NCI-H510A (cell line): Measurements from ENCODE around the gene ST6GALNAC4.

Experiments used
- DNase-seq: peaks from one replicate; lab custom pipeline; 2025; lab: John Stamatoyannopoulos, UW

The ST6GALNAC4 gene

DNA sequence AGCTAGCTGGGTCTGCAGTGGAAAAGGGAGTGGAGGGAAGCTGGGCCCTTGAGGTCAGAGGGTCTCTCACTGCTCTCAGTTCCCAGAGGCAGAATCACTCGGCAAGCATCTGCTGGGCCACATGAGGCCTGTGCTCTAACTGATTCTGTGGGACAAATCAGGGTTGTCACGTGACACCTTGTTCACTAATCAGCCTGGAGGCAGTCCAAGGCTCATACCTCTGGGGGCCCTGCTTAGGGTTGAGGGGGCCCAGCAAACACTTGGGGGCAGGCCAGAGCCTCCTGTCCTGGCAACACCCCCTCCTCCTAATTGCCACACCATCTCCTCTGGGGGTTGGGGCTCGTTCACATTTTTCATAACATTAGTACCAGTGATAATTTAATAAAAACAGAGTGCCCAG lies 29.9 kb upstream of the ST6GALNAC4 start:
- DNase-seq: no peak

DNA sequence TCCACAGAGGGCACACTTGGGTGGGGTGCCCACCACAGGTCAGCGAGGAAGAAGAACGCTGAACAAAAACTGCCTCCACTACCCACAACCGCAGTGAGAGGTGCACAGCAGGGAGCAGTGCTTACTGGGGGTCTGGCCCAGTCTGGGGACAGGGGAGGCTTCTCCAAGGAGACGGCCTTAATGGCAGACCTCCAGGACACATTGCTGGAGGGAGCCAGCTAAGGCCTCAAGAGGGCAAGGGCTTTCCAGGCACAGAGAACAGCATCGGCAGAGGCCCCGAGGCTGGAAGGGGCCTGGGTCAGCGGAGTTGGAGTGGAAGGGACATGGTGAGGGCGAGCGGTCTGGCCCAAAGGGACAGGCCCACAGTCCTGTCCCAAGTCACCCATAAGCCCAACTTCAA lies 29.1 kb upstream of the ST6GALNAC4 start:
- no peak for DNase-seq

DNA sequence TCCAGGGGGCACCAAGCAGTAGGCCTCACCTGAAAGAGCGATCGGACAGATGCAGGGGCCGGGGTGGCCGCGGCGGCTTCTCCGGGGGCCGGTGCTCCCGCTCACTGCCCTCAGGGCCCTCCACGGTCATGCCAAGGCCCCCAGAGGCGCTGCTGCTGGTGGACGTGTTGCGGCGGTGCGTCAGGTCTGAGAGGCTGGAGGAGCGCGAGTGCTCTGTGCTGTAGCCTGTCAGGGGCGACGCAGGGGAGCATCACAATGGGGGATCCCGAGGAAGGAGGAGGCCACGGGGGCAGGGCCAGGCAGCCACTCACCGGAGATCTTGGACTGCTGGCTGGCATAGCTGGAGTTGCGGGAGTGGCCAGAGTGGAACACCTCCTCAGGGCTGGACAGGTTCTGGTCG lies 28.5 kb upstream of the ST6GALNAC4 start:
- DNase-seq: no peak

DNA sequence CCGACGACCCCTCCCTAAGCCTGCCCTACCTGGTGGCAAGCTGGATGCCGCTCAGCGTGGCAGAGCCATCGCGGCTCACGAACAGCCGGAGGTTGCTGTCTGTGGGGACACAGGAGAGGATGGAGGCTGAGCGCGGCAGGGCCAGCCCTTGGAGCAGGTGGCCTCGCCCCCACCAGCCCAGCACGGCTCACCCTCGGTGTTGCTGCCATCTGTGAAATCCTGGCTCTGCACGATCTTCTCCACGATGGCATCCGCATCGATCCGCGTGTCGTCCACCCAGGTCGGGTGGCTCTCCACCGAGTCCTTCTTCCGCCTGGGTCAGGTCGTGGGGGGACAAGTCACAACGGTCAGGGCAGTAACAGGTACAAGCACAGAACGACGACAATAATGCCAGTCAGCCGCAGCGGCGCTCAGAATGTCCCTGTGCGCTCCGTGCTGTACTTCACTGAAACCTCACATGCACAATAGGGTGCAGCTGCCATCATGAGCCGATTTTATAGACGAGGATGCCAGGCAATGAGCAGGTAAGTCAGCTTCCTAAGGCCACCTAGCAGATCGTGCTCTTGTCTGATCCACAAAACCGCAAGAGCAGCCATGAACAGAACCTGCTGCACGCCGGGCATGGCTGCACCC lies 27.9 kb upstream of the ST6GALNAC4 start:
- no peak for DNase-seq

DNA sequence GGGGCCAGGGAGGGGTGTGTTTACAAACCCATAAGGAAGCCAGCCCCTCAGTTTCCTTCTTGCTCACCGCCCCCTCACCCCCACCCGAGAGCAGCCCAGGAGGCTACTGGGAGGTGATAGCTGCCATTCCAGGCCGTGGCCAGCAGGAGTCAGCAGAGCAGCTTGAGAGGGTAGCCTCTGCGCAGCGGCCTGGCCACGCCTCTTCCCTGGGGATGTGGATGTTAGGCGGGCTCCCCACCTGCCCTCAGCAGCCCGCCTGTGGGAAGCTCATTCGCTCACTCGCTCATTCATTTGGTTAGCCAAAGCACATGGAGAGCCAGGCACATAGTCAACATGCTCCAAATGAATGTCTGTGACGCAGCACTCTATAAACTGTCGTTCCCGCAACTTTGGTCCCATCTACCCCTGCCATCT lies 26.9 kb upstream of the ST6GALNAC4 start:
- peak; percentile 86 for DNase-seq

DNA sequence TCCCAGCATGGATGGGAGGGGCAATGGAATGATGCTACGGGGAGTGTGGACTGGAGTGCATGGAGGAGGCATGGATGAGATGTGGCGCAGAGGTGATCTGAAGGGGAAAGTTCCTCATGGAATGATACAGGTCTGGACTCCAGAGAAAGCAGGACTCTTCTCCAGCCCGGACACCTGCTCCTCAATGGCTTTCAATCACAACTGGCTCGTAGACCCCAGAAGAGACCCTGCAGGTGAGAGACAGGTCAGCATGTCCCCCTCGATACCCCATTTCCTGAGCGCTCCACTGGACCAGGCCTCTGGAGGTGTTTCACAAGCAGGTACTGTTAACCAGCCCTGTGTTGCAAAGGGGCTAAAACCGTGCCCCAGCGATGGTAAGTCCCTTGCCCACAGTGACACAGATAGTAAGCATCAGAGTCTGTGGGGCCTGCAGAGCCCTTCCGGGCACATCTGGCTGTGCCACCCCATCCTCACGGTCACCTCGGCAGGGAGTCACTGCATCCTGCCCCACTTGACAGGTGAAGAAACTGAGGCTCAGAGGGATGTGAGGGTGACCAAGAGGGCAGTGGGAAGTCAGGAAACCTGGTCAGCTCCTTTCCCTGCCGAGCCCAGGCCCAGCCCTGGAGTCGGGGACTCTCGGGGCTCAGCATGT lies 26.3 kb upstream of the ST6GALNAC4 start:
- no peak for DNase-seq

DNA sequence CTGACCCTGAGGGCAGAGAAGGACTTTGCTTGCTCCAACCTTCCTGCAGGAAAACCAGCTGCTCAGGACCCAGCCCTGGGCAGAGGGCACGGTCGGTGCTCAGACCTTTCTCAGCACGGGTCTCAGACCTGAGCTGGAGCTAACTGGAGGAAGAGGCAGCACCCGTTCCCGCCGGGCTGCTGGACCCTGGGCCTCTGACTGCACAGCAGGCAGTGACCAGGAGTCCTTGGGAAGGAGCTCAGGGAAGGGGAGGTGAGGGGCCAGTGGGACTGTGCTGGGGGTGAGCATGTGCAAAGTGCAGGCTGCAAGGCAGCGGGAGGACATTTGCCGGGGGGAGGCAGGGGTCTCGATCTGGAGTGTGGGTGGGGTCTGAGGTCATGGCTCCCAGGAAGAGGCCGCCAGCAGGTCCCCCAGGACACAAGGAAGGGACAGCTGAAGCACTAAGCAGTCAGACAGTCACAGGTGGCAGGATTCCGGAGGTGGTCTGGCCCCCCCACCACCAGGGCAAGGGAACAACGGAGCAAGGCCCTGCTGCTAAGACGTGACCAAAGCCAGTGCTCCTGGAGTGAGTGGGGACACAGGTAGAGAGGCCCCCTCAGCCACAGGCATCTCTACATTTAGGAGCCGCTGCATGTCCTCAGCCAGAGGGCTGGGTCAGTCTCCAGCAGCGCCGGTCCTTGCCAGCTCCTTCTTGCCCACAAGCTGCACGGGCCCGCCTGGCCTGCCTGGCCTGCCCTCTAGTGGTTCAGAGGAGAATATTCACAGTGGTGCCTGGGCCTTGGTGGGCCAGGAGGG lies 25.6 kb upstream of the ST6GALNAC4 start:
- no peak for DNase-seq

DNA sequence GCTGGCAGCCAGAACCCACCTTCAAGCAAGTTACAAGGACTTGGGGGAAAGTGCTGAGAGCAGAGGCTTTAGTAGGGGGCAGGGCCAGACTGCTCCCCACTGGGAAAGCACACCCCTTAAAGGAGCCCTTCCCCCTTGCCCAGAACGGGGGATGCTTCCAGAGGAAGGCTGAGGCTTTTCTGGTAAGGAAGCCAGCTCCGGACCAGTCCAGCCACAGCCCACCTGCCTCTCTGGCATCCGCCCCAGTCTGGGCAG lies 25.0 kb upstream of the ST6GALNAC4 start:
- DNase-seq: no peak

DNA sequence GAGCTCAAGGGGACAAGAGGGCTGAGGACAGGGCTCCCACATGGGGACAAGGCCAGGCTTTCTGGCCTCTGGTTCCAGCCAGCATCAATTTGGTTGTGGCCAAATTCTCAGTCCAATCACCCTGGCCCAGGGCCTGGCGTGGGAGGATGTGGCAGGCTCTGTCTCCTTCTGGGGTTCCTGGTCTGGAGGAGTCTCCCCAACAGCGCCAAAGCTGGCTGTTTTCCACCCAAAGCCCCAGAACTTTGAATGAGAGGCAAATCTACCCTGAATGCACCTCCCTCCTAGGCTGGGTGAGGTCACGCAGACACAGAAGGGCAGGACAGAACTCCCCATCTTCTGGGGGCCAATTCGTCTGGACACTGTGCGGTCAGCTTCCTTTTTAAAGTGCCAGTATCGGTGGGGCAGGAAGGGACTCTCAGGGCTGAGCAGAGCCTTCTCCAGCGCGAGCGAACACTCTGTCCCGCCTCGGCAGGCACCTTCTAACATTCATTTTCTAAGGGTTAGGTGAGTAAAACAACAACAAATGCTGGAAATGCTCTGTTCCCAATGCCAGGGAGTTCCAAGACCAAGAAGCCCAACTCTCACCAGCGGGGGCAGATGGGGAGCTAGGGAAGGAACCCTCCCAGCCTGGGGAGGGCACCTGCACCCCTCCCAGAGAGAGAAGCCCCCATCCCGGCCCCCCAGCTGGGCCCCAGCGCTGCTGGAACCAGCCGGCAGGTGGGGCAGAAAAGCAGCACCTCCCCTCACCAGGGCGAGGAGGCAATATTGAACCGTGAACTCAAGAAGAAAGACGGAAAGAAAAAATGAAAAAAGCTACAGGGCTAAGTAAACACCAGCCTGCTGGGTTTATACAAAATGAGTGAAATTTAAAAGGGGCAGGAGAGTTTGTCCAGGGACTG lies 24.5 kb upstream of the ST6GALNAC4 start:
- DNase-seq: no peak

DNA sequence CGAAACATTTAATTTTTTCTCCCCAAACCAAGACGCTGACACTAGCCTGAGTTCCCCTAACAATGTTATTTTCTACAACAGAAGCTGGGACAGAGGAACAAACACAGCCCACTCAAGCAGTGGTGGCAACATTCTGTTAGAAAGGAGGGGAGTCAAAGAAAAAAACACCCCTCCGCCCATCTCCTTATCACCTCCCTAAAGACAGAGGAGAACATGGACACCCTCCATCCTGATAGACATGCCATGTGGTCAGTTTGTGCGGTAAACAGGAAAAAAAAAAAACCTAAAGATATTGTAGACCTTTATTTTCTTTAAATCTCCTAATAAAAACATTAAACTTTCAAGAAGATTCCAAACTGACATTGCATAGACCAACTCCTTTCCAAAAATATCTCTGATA lies 23.8 kb upstream of the ST6GALNAC4 start:
- no peak for DNase-seq

DNA sequence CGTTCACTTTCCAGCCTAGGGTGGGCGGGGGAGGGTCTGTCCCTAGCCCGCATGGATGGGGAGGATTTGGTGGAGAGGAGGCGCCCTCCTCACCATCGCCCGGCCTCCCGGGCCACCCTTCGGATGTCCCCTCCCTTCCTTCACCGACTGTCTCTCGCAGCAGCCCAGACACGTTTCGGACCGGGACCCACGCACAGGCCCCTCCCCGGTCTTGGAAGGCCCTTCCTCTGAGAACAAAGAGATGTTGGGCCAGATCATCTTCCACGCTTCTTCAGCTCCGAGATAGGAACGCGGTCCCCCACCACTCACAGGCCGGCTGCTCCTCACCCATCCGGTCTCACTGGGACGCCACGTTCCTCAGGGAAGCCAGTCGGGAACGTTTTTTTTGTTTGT lies 21.5 kb upstream of the ST6GALNAC4 start:
- no peak for DNase-seq

DNA sequence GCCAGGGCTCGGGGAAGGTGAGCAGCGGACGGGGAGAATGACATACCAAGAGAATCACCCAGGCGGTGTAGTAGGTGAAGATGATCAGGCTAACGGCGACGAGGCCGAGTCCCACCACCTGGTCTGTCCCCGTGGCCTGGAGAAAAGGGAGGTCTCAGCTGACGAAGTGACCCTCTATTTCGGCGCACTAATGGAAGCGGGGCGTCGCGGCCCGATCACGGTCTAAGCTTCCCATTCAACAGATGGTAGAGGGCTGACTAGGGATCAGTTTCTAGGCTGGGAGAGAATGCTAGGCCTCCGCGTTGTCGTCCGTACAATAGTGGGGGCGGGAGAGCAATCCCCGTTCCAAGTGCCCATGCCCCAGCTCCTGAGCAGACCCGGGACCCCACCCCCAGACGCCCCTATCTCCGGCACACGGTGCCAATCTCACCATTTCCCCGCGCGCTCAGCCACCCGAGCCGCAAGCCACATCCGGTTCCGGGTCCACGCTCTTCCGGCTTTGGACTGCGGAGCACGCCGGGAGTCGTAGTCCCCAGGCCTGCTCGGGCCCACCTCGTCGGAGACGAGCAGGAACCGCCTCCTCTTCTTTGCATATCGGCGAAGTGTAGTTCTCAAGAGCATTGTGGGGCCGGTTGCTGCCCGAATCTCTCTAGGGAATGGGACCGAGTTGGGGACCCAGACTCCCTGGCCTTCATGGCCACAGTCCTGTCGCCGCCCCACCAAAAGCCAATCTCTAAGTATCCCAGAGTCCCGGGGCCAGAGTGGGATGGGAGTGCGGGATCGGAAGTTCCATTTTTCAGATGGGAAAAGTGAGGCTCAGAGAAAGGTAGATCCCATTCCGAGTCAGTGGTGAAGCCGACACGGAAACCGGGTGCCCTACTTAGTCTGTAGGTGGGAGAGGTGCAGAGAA lies 20.8 kb upstream of the ST6GALNAC4 start, which contains the start of gene DPM2:
Gene DPM2 (minus strand): TSS at position 467 of the 910 bp plus-strand sequence. CDS start 34 bp downstream, at position 433.
- peak; percentile 80 for DNase-seq

DNA sequence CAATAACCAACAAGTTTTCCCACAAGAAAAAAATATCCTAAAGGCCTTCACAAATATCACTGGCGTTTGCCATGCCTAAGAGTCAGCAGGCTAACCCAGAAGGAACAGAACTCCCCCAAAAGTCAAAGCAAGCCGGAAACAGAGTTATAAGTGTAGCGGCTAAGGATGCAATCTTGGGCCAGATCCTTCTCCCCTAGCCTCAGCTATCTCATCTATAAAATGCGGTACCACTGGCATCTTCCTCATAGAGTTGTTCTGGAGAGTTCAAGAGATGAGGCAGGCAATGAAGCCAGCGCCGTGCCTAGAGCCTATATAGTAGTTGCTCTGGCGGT lies 20.2 kb upstream of the ST6GALNAC4 start:
- DNase-seq: no peak

DNA sequence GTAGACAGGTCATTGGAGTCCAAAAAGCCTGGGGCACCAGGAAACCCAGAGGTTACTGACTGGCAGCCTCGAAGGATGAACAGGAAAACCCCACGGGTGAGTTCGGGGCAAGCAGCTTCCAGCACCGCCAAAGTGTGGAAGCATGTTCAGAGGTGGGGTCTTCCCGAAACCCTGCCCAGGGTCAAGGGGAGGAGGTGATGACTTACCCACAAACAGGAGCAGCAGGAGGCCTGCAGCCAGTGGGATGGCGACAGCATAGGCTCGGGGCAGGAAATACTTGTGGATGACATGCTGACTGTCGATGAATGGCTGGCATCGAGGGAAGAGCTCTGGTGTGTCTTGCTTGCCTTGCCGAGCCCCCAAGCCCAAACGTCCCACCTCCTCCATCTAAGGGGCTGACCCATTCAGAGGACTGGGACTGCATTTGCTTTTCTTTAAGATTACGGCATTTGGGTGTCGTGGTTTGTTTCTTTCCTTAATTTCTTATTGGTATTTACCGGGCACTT lies 19.6 kb upstream of the ST6GALNAC4 start:
- no peak for DNase-seq

DNA sequence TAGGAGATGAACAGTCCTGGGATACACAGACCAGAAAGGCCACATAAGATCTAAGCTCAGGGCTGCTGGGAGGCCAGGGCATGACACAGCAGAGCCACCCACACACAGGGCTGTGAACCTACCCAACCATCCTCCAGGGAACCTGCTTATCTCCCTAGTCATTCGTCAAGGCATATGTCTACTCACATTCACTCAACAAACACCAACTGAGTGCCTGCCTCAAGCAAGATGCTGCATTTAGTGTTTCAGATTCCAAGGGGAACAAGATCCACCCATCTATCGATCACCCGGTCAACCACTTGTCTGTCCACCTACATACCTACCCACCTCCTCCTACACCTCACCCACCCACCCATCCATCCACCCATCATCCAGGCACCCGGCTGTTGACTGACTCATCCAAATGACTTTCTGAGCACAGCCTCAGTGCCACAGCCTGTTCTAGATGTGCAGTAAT lies 19.0 kb upstream of the ST6GALNAC4 start:
- no peak for DNase-seq

DNA sequence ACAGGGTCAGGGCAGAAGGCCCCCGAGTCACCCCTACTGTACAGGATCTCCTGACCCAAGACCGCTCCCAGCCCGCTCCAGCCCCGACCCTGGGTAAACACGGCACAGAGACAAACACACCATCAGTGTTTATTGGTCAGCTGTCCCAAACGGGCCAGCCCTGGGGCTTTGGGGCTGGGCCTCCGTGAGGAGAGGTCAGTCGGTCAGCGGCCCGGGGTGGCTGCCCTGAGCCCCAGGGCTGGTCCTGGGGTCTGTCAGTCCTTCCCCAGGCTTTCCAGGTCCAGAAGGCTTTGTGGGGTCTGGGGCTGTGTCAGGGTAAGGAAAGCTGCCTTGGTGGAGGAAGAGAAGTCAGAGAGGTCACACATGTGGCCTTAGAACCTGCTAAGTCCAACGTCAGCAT lies 18.1 kb upstream of the ST6GALNAC4 start:
- DNase-seq: no peak

DNA sequence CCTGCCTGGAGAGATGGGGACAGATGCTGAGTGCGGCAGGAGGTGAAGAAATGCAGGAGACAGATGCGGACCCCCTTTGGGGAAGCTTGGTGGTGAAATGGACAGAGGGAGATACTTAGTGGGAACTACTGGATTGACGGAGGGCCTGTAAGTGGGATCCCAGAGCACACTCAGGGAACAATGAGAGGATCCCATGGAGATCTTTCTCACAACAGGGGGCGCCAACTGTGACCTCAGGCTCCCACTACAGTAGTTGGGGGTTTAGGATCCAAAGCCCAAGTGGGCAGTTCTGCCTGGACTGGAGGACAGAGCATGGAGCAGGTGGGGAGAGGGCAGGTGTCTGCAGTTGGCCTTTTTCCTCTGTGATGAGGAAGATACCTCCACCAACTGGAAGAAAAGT lies 17.4 kb upstream of the ST6GALNAC4 start:
- DNase-seq: no peak

DNA sequence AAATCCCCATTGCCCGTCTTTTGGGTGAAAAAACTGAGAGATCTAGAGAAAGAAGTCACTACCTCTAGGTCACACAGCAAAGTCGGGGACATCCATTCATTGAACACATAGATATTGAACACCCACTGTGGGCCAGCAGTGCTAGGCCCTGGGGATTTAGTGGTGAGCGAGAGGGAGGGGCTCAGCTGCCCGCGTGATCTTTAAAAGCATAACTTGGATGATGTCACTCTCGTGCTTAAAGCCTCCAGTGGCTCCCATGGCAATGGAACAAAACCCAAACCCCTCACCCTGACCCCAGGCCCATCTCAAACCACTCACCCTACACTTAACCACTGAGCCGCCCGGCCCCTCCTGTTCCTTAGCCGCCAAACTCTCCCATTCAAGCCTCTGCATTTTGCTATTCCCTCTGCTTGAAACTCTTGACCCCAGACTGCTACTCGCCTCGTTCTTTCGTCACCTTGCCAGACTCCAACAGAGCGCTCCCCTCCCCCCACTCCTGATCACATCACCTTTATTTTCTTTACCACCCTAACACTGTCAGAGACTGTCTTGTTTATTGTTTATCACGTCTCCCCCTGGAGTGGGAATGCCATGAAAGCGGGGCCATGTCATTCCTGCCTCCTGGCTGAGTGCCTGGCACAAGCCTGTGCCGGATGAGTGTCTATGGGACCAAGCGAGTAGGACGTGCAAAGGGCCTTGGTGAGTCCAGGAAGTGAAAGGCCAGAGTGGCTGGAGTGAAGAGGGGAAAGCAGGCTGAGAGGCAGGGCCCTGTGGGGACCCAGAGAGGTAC lies 14.4 kb upstream of the ST6GALNAC4 start:
- peak; percentile 90 for DNase-seq

DNA sequence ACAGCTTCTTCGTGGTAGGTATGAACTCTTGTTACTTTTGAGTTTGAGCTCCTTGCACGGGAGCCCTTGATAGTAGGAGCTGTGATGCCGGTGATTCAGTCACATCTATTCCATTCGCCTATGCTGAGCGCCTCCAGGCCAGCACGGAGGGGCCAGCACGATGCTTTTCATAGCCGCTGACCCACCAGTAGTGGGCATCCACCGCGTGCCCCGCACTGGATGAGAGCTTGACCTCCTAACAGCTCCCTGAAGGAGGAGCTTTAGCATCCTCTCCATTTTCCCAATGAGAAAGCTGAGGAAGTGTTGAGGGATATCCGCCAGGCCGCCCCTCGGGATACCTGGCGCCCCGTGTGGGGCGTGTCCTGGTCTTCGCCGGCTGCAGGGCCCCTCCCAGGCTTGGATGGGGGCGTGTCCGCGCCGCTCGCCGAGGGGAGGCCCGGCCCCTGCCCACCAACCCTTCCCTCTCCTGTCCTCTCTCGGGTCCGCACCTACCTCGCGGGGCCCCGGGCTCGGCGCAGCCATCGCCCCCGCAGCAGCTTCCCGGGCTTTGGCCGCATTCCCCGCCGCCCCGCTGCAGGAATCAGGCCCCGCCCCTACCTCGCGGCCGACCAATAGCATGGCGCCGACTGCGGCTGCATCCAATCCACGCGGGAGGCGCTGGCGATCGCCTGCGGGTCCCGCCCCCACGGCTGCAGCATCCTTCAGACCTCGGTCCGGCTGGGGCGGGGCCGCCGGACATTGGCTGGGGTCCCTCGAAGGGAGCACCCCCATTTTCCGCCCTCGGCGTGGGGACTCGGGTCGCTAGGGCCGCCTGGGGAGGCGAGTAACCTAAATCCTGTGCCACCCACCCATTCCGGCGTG lies 13.6 kb upstream of the ST6GALNAC4 start, which contains the start of gene PIP5KL1:
Gene PIP5KL1 (minus strand): TSS at position 547 of the 861 bp plus-strand sequence. CDS start 25 bp downstream, at position 522.
- DNase-seq: peak; percentile 83
